GM23338 (cell line): ENCODE measurements around the gene PTGR2. TPM values are rescaled to one million over a fixed set of nuclear protein-coding genes. Genes with fewer than 3 reads are reported as not detected.

Source experiments
- CREB1 ChIP-seq: fragments of 250-450 bp; sonication (Bioruptor Pico); IDR thresholded peaks from 2 replicates; pipeline ENCODE4 v1.5.0; 2020; ENCODE audit warnings: low read depth, mild to moderate bottlenecking, moderate library complexity
- JUNB ChIP-seq: IDR thresholded peaks from one replicate; pipeline ENCODE4 v1.6.1; 2016; ENCODE audit warnings: antibody characterized with exemption; ENCODE audit not compliant: unreplicated experiment
- NANOG ChIP-seq: IDR thresholded peaks from 2 replicates; pipeline ENCODE4 v1.6.1; 2016; ENCODE audit warnings: antibody characterized with exemption, borderline replicate concordance
- POLR2AphosphoS5 ChIP-seq: IDR thresholded peaks from 2 replicates; pipeline ENCODE4 v1.6.1; 2016; ENCODE audit warnings: antibody characterized with exemption, low read depth
- STAT1 ChIP-seq: IDR thresholded peaks from one replicate; pipeline ENCODE4 v1.6.1; 2016; ENCODE audit warnings: antibody characterized with exemption; ENCODE audit not compliant: unreplicated experiment
- ZNF114 ChIP-seq: fragments of 250-450 bp; sonication (Bioruptor Pico); IDR thresholded peaks from 2 replicates; pipeline ENCODE4 v1.5.0; 2020; ENCODE audit warnings: mild to moderate bottlenecking, moderate library complexity
- polyA plus RNA-seq: library from polyadenylated mRNA; unstranded; fragments of >200 nt; fragmentation: Nextera tagmentation; extraction: Ambion mirVana; gene quantifications from 2 replicates; pipeline ENCODE4 v1.2.1, GENCODE V29; 2016
- total RNA-seq: library from RNA; depleted of rRNA; stranded (reverse); fragments of >200 nt; shearing (Covaris generic); gene quantifications from 2 replicates; pipeline ENCODE4 v1.2.3, GENCODE V29; 2014
- TF ChIP-seq, protein P1 (sequence below): fragments of 250-450 bp; sonication (Bioruptor Pico); IDR thresholded peaks from 2 replicates; pipeline ENCODE4 v1.5.0; 2020; ENCODE audit warnings: mild to moderate bottlenecking, moderate library complexity
- TF ChIP-seq, protein P2 (sequence below): IDR thresholded peaks from one replicate; pipeline ENCODE4 v1.6.1; 2018; ENCODE audit warnings: antibody characterized with exemption; ENCODE audit not compliant: unreplicated experiment

PTGR2 gene
- total and polyA plus RNA-seq, 2 experiments from 2014 or later, result 20.0 to 25.4 TPM

DNA sequence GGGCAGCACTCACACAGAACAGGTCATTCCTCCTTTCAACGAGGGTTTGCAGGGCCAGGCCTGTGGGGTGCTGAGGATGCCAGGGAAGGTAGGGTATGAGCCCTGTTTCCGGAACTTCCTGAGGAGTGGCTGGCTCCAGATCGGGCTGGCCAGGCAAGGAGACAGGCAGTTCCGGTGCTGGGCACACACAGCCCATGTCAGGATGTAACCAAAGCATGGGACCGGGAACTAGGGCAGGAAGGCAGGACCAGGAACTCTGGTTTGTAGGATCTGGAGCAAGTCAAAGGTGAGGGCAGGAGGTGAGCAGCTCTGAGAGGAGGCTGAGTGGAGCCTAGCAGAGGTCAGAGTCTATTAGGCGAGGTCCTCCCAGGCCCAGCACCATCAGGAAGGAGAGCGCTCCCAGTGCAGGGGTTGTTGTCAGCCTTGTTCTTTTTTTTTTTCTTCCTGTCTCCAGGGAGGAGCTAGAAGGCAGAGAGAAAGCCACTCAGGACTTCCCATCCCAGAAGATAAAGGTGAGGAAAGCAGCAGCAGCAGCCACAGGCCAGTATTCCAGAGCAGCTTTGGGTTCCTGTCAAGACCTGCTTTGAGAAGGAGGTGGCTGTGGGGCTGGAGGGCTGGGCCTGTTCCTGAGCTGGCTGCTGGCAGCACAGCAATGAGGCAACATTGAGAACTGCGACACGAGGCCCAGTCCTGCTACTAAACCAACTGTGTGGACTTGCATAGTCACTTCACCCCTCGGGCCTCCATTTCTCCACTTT, 49.0 kb upstream of the PTGR2 start (continued):
- TF ChIP-seq, protein P1, sequence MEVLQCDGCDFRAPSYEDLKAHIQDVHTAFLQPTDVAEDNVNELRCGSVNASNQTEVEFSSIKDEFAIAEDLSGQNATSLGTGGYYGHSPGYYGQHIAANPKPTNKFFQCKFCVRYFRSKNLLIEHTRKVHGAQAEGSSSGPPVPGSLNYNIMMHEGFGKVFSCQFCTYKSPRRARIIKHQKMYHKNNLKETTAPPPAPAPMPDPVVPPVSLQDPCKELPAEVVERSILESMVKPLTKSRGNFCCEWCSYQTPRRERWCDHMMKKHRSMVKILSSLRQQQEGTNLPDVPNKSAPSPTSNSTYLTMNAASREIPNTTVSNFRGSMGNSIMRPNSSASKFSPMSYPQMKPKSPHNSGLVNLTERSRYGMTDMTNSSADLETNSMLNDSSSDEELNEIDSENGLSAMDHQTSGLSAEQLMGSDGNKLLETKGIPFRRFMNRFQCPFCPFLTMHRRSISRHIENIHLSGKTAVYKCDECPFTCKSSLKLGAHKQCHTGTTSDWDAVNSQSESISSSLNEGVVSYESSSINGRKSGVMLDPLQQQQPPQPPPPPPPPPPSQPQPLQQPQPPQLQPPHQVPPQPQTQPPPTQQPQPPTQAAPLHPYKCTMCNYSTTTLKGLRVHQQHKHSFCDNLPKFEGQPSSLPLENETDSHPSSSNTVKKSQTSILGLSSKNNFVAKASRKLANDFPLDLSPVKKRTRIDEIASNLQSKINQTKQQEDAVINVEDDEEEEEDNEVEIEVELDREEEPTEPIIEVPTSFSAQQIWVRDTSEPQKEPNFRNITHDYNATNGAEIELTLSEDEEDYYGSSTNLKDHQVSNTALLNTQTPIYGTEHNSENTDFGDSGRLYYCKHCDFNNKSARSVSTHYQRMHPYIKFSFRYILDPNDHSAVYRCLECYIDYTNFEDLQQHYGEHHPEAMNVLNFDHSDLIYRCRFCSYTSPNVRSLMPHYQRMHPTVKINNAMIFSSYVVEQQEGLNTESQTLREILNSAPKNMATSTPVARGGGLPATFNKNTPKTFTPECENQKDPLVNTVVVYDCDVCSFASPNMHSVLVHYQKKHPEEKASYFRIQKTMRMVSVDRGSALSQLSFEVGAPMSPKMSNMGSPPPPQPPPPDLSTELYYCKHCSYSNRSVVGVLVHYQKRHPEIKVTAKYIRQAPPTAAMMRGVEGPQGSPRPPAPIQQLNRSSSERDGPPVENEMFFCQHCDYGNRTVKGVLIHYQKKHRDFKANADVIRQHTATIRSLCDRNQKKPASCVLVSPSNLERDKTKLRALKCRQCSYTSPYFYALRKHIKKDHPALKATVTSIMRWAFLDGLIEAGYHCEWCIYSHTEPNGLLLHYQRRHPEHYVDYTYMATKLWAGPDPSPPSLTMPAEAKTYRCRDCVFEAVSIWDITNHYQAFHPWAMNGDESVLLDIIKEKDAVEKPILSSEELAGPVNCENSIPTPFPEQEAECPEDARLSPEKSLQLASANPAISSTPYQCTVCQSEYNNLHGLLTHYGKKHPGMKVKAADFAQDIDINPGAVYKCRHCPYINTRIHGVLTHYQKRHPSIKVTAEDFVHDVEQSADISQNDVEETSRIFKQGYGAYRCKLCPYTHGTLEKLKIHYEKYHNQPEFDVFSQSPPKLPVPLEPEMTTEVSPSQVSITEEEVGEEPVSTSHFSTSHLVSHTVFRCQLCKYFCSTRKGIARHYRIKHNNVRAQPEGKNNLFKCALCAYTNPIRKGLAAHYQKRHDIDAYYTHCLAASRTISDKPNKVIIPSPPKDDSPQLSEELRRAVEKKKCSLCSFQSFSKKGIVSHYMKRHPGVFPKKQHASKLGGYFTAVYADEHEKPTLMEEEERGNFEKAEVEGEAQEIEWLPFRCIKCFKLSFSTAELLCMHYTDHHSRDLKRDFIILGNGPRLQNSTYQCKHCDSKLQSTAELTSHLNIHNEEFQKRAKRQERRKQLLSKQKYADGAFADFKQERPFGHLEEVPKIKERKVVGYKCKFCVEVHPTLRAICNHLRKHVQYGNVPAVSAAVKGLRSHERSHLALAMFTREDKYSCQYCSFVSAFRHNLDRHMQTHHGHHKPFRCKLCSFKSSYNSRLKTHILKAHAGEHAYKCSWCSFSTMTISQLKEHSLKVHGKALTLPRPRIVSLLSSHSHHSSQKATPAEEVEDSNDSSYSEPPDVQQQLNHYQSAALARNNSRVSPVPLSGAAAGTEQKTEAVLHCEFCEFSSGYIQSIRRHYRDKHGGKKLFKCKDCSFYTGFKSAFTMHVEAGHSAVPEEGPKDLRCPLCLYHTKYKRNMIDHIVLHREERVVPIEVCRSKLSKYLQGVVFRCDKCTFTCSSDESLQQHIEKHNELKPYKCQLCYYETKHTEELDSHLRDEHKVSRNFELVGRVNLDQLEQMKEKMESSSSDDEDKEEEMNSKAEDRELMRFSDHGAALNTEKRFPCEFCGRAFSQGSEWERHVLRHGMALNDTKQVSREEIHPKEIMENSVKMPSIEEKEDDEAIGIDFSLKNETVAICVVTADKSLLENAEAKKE (CRISPR knock-in tag), result no peak
- TF ChIP-seq STAT1 (no peak), NANOG (no peak), CREB1 (CRISPR knock-in tag) (no peak), JUNB (no peak), ZNF114 (CRISPR knock-in tag) (no peak), POLR2AphosphoS5 (no peak)
- TF ChIP-seq, protein P2, sequence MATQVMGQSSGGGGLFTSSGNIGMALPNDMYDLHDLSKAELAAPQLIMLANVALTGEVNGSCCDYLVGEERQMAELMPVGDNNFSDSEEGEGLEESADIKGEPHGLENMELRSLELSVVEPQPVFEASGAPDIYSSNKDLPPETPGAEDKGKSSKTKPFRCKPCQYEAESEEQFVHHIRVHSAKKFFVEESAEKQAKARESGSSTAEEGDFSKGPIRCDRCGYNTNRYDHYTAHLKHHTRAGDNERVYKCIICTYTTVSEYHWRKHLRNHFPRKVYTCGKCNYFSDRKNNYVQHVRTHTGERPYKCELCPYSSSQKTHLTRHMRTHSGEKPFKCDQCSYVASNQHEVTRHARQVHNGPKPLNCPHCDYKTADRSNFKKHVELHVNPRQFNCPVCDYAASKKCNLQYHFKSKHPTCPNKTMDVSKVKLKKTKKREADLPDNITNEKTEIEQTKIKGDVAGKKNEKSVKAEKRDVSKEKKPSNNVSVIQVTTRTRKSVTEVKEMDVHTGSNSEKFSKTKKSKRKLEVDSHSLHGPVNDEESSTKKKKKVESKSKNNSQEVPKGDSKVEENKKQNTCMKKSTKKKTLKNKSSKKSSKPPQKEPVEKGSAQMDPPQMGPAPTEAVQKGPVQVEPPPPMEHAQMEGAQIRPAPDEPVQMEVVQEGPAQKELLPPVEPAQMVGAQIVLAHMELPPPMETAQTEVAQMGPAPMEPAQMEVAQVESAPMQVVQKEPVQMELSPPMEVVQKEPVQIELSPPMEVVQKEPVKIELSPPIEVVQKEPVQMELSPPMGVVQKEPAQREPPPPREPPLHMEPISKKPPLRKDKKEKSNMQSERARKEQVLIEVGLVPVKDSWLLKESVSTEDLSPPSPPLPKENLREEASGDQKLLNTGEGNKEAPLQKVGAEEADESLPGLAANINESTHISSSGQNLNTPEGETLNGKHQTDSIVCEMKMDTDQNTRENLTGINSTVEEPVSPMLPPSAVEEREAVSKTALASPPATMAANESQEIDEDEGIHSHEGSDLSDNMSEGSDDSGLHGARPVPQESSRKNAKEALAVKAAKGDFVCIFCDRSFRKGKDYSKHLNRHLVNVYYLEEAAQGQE, result no peak
